GM12864 (cell line): ENCODE data around the gene TRAPPC12.
"Not testable (repeated sequence)": the region's sequence is repeated elsewhere in the genome, so short reads cannot be mapped to it uniquely, and the experiment has no call there.

Source experiments
- DNase-seq: peaks from one replicate; pipeline ENCODE4 v3.0.0-alpha.2; 2011; ENCODE audit warnings: low read depth
- H3K4me3 ChIP-seq: 2 replicates; pipeline ENCODE4 v1.5.1; 2011; ENCODE audit warnings: mild to moderate bottlenecking, low read depth, low read length, control low read depth
- CTCF ChIP-seq: IDR thresholded peaks from 2 replicates; pipeline ENCODE4 v1.5.1; 2011; ENCODE audit warnings: low read depth, mild to moderate bottlenecking, moderate library complexity, low read length, control low read depth, inconsistent platforms; ENCODE audit errors: missing control alignments

TRAPPC12 gene

GRCh38 chr2:3449086-3449485 is 69.6 kb downstream of the TRAPPC12 start:
- no peak for DNase-seq
- H3K4me3 ChIP-seq: no peak overlapping the region
- no peak for TF ChIP-seq CTCF

GRCh38 chr2:3449936-3450335 is 70.4 kb downstream of the TRAPPC12 start:
- DNase-seq: no peak
- H3K4me3 ChIP-seq: no peak overlapping the region
- TF ChIP-seq CTCF: no peak

- H3K4me3 ChIP-seq: no peak overlapping the region
- no peak for TF ChIP-seq CTCF
- DNase-seq: no peak
Measured at GRCh38 chr2:3450385-3451010, 71.0 kb downstream of the TRAPPC12 start.

GRCh38 chr2:3451169-3451568 is 71.7 kb downstream of the TRAPPC12 start:
- DNase-seq: no peak

GRCh38 chr2:3451926-3452671 is 72.6 kb downstream of the TRAPPC12 start:
- no peak for TF ChIP-seq CTCF
- H3K4me3 ChIP-seq: no peak overlapping the region
- no peak for DNase-seq

More at GRCh38 chr2:3451169-3451568, 71.7 kb downstream of the TRAPPC12 start:
- no peak for TF ChIP-seq CTCF
- no peak overlapping the region for H3K4me3 ChIP-seq

- TF ChIP-seq CTCF: no peak
- no peak for DNase-seq
Measured at GRCh38 chr2:3453190-3453999, 73.9 kb downstream of the TRAPPC12 start.

GRCh38 chr2:3454005-3454404 is 74.5 kb downstream of the TRAPPC12 start:
- not testable (repeated sequence) for H3K4me3 ChIP-seq, DNase-seq

More at GRCh38 chr2:3453190-3453999, 73.9 kb downstream of the TRAPPC12 start:
- no peak overlapping the region for H3K4me3 ChIP-seq
